ENCODE results near the gene PCSK5.

GRCh38 chr9:76116913-76117312 is 226.4 kb downstream of the PCSK5 start:
- TF ChIP-seq CTCF (IDR thresholded peaks at IDR 0.05; ENCODE audit: poor library complexity, severe bottlenecking), result no peak
- TF ChIP-seq EZH2 (IDR thresholded peaks at IDR 0.05; ENCODE audit: borderline replicate concordance, insufficient read depth, low read length, poor library complexity, severe bottlenecking), result no peak
- no peak for TF ChIP-seq MXI1 (conservative IDR thresholded peaks at IDR 0.05; ENCODE audit: poor library complexity, severe bottlenecking)
- TF ChIP-seq EP300 (conservative IDR thresholded peaks at IDR 0.05; ENCODE audit: poor library complexity, severe bottlenecking), result no peak
- TF ChIP-seq TAF1 (IDR thresholded peaks at IDR 0.05; ENCODE audit: low read depth), result no peak
- TF ChIP-seq POLR2AphosphoS5 (IDR thresholded peaks at IDR 0.05), result no peak
- no peak for TF ChIP-seq RAD21 (conservative IDR thresholded peaks at IDR 0.05)
- TF ChIP-seq SMC3 (conservative IDR thresholded peaks at IDR 0.05; ENCODE audit: poor library complexity), result no peak

Measured in neural cell (in vitro differentiated cells).